Frontal cortex (tissue), 4 donors: ENCODE results near the gene CFI. TPM values are rescaled to one million over a fixed set of nuclear protein-coding genes. Genes with fewer than 3 reads are reported as not detected.

Experiments
- DNase-seq, 2 donors: peaks; one replicate each; pipeline ENCODE4 v3.0.0; 2012; ENCODE audit warnings: low spot score in 2 of 2
- FAIRE-seq: peaks from 2 replicates; lab custom pipeline; 2012; peaks lifted over from hg19 to GRCh38; lab: Jason Lieb, UNC
- total RNA-seq: library from RNA; depleted of rRNA; stranded (reverse); fragments of >200 nt; gene quantifications from one replicate; pipeline ENCODE4 v1.2.3, GENCODE V29; 2014
- donor health status: control.
- donor health status: control.
- donor health status: control.

CFI gene
- total RNA-seq, 1 donor from 2014 or later: 4.5 TPM

- DNase-seq (no peak), FAIRE-seq (no peak)
These were observed 100.0 kb downstream of the CFI start for GRCh38 chr4:109701566-109702410.

GRCh38 chr4:109699553-109700225 lies 102.1 kb downstream of the CFI start:
- FAIRE-seq (no peak), DNase-seq (no peak)

GRCh38 chr4:109698656-109699055 lies 103.1 kb downstream of the CFI start:
- DNase-seq (no peak), FAIRE-seq (no peak)

DNA sequence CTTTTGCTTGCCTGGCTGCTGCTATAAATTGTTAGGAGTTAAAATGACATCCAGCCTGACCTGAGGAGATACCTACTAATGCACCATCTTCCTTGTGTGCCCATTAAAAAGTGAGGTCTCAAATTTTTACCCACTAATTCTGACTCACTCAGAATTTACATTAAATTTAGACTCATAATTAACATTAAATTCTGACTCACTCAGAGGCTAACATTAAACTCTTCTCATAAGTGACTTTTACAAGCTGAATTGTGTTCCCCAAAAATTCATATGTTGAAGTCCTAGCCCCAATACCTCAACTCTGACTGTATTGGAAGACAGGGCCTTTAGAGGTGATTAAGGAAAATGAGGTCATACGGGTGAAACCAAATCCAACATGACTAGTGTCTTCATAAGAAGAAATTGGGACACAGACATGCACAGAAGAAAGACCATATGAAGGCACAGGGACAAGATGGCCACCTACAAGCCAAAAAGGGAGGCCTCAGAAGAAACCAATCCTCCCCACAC lies 110.3 kb downstream of the CFI start:
- DNase-seq (no peak), FAIRE-seq (no peak)

Other genes with a start within 250 kb of the CFI start
- 31.8 TPM for gene MCUB, start 241.8 kb downstream of the CFI start, total RNA-seq
- gene CASP6, start 98.6 kb downstream of the CFI start, total RNA-seq: 22.4 TPM
- 24.5 TPM for gene PLA2G12A, start 71.9 kb downstream of the CFI start, total RNA-seq
- 3.7 TPM for gene GAR1, start 13.8 kb upstream of the CFI start, total RNA-seq
- 0.41 TPM for gene RRH, start 26.0 kb upstream of the CFI start, total RNA-seq
- gene LRIT3, start 46.1 kb upstream of the CFI start, total RNA-seq: not detected
- under 0.01 TPM for gene EGF, start 110.9 kb upstream of the CFI start, total RNA-seq